Esophagus muscularis mucosa (tissue), 4 donors: ENCODE results near the gene PAXIP1. TPM values are rescaled to one million over a fixed set of nuclear protein-coding genes. Genes with fewer than 3 reads are reported as not detected.

Experiments used
- DNase-seq: peaks from one replicate; pipeline ENCODE4 v3.0.0-alpha.2; 2017; ENCODE audit errors: extremely low spot score
- H3K27ac ChIP-seq, 4 donors: fragments of 200-600 bp; sonication (generic); replicated peaks in 1 of 4; 1 replicate in 3 of 4; 2 replicates in 1 of 4; pipeline ENCODE4 v1.5.1; 2016 to 2019; ENCODE audit warnings: mild to moderate bottlenecking in 1 of 4
- H3K27me3 ChIP-seq, 4 donors: fragments of 200-600 bp; sonication (generic); one replicate each; pipeline versions ENCODE4 v1.5.1 to v1.6.0; 2016 to 2019
- H3K36me3 ChIP-seq, 4 donors: fragments of 200-600 bp; sonication (generic); one replicate each; pipeline ENCODE4 v1.5.1; 2016 to 2019
- H3K4me1 ChIP-seq, 4 donors: fragments of 200-600 bp; sonication (generic); one replicate each; pipeline ENCODE4 v1.5.1; 2016 to 2019
- H3K4me3 ChIP-seq, 4 donors: fragments of 200-600 bp; sonication (generic); 1 replicate in 2 of 4; 2 replicates in 2 of 4; pipeline ENCODE4 v1.5.1; 2016 to 2019; ENCODE audit warnings: mild to moderate bottlenecking in 4 of 4, moderate library complexity in 1 of 4
- H3K9me3 ChIP-seq, 4 donors: fragments of 200-600 bp; sonication (generic); 1 replicate in 3 of 4; 2 replicates in 1 of 4; pipeline ENCODE4 v1.5.1; 2016 to 2019
- EP300 ChIP-seq: sonication (generic); formaldehyde crosslinking; IDR thresholded peaks from one replicate; pipeline ENCODE4 v1.6.1; 2017; ENCODE audit warnings: antibody characterized with exemption
- POLR2A ChIP-seq: fragments of 450-650 bp; IDR thresholded peaks from one replicate; pipeline ENCODE4 v1.6.1; 2017; ENCODE audit warnings: antibody characterized with exemption, moderate library complexity, mild to moderate bottlenecking, low read depth
- POLR2AphosphoS5 ChIP-seq, 2 donors: sonication (generic); formaldehyde crosslinking; IDR thresholded peaks; one replicate each; pipeline ENCODE4 v1.6.1; 2017; ENCODE audit warnings: antibody characterized with exemption in 2 of 2
- WGBS: methylation state at CpG from one replicate; pipeline ENCODE4 v1.1.5; 2018; 5-methylcytosine and 5-hydroxymethylcytosine counted together
- intact Hi-C: fragments of 100-400 bp; cut with DNase I; formaldehyde crosslinking; loops from one replicate; pipeline ENCODE4 v1.15.1; 2023
- total RNA-seq, 4 donors: library from RNA; depleted of rRNA; stranded (reverse); fragments of >200 nt; gene quantifications; one replicate each; pipeline versions ENCODE4 v1.1.0 to v1.2.1, GENCODE V29; 2016
- TF ChIP-seq, protein P1 (sequence below), 3 experiments: fragments of 200-600 bp in 2 of 3; fragments of 450-650 bp in 1 of 3; sonication (generic) in 2 of 3; IDR thresholded peaks; one replicate each; pipeline ENCODE4 v1.5.1; 2017 to 2019; ENCODE audit warnings: antibody characterized with exemption in 3 of 3, mild to moderate bottlenecking in 2 of 3, moderate library complexity in 1 of 3

Gene PAXIP1
- total RNA-seq, 4 donors from 2014 or later = 7.6 to 12.3 (median 9.5) TPM

- DNase-seq = no peak
- TF ChIP-seq, protein P1, sequence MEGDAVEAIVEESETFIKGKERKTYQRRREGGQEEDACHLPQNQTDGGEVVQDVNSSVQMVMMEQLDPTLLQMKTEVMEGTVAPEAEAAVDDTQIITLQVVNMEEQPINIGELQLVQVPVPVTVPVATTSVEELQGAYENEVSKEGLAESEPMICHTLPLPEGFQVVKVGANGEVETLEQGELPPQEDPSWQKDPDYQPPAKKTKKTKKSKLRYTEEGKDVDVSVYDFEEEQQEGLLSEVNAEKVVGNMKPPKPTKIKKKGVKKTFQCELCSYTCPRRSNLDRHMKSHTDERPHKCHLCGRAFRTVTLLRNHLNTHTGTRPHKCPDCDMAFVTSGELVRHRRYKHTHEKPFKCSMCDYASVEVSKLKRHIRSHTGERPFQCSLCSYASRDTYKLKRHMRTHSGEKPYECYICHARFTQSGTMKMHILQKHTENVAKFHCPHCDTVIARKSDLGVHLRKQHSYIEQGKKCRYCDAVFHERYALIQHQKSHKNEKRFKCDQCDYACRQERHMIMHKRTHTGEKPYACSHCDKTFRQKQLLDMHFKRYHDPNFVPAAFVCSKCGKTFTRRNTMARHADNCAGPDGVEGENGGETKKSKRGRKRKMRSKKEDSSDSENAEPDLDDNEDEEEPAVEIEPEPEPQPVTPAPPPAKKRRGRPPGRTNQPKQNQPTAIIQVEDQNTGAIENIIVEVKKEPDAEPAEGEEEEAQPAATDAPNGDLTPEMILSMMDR (IDR thresholded peaks at IDR 0.05) = peak; percentile 47 to 63 (median 52)
- TF ChIP-seq POLR2AphosphoS5 (IDR thresholded peaks at IDR 0.05) = no peak
- 67% methylated on average over 9 of the region's 9 CpGs for WGBS
- intact Hi-C loops = no loop called here
- Histone ChIP-seq H3K27me3 (no peaks in the 10 kb centered on the region), H3K27ac (no peak overlapping the region), H3K4me1 (no peaks in the 10 kb centered on the region), H3K9me3 (no peaks in the 10 kb centered on the region), H3K4me3 (no peak overlapping the region), H3K36me3 (peaks cover 16 to 87% (median 57%) of the 10 kb centered on the region in 4 donors)
Observed at GRCh38 chr7:154953006-154953684, 49.8 kb downstream of the PAXIP1 start.

GRCh38 chr7:154950960-154951359, 52.0 kb downstream of the PAXIP1 start:
- no peak for DNase-seq
- no peaks in the 10 kb centered on the region for H3K9me3 ChIP-seq
- no peaks in the 10 kb centered on the region for H3K4me1 ChIP-seq
- H3K27ac ChIP-seq = no peak overlapping the region
- no peaks in the 10 kb centered on the region for H3K27me3 ChIP-seq
- 94% methylated on average over 2 of the region's 2 CpGs for WGBS
- H3K4me3 ChIP-seq = no peak overlapping the region
- no peak for TF ChIP-seq POLR2AphosphoS5 (IDR thresholded peaks at IDR 0.05)
- peaks cover 33 to 92% (median 69%) of the 10 kb centered on the region in 4 donors for H3K36me3 ChIP-seq
- intact Hi-C loops = no loop called here

GRCh38 chr7:154947604-154948003, 55.3 kb downstream of the PAXIP1 start:
- intact Hi-C loops = no loop called here
- Histone ChIP-seq H3K4me1 (no peaks in the 10 kb centered on the region), H3K36me3 (peaks cover 42 to 88% (median 72%) of the 10 kb centered on the region in 4 donors), H3K9me3 (no peaks in the 10 kb centered on the region), H3K27me3 (no peaks in the 10 kb centered on the region), H3K27ac (no peak overlapping the region), H3K4me3 (no peak overlapping the region)
- no peak for TF ChIP-seq EP300
- TF ChIP-seq POLR2AphosphoS5 (IDR thresholded peaks at IDR 0.05) = no peak
- TF ChIP-seq, protein P1 (IDR thresholded peaks at IDR 0.05) = no peak
- TF ChIP-seq POLR2A = no peak
- no peak for DNase-seq
- 89% methylated on average over 5 of the region's 5 CpGs for WGBS

DNA sequence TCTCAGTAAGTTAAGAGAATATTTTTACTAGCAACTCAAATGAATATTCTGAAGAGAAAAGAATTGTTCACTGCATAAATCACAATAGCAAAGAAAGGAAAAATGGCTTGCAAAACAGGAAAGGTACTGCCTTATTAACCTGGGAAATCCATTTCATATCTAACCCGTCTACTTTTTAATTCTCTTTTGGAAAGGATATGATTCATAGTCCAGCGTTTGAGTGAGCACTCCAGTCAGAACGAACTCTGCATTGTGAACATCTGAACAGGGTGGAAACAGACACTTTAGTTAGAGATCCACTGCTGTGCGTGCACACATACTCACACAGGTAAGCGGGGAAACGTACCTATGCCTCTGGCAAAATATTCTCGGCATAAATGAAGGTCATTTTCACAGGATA, 56.8 kb downstream of the PAXIP1 start:
- WGBS = 82% methylated on average over 7 of the region's 7 CpGs
- H3K4me1 ChIP-seq = no peaks in the 10 kb centered on the region
- H3K4me3 ChIP-seq = no peak overlapping the region
- H3K9me3 ChIP-seq = no peaks in the 10 kb centered on the region
- peaks cover 37 to 79% (median 64%) of the 10 kb centered on the region in 4 donors for H3K36me3 ChIP-seq
- intact Hi-C loops = no loop called here
- H3K27ac ChIP-seq = no peak overlapping the region
- no peaks in the 10 kb centered on the region for H3K27me3 ChIP-seq
- TF ChIP-seq, protein P1 (IDR thresholded peaks at IDR 0.05) = no peak
- no peak for TF ChIP-seq POLR2AphosphoS5 (IDR thresholded peaks at IDR 0.05)
- no peak for TF ChIP-seq POLR2A
- no peak for TF ChIP-seq EP300
- DNase-seq = no peak

DNA sequence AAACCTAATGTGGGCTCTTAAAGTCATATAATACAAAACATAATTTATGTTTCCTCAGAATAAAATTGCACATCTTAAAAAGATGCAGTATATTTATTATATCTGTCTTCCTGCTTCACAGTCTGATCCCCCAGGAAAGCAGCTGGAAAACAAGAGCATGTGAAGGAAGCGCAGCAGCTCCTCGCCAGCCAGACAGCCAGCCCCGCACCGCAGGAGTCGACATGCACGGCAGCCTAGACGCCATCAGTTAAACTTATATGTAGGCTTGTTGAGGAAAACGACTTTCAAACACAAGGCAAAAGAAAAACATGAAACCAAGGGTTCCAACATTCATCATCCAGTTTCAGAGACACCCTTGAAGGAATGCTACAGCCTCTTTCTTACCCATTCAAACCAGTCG, 59.0 kb downstream of the PAXIP1 start:
- DNase-seq = no peak
- Histone ChIP-seq H3K9me3 (no peaks in the 10 kb centered on the region), H3K4me1 (no peaks in the 10 kb centered on the region), H3K27me3 (no peaks in the 10 kb centered on the region), H3K36me3 (peaks cover 28 to 56% (median 47%) of the 10 kb centered on the region in 4 donors), H3K27ac (no peak overlapping the region), H3K4me3 (no peak overlapping the region)
- 92% methylated on average over 9 of the region's 9 CpGs for WGBS
- TF ChIP-seq POLR2A (no peak), POLR2AphosphoS5 (IDR thresholded peaks at IDR 0.05) (no peak), EP300 (no peak)
- TF ChIP-seq, protein P1 (IDR thresholded peaks at IDR 0.05) = no peak
- intact Hi-C loops = no loop called here
